Psoas muscle (tissue), 8 donors: ENCODE data around the gene ZMAT3. TPM values are rescaled to one million over a fixed set of nuclear protein-coding genes. Genes with fewer than 3 reads are reported as not detected.

Source experiments
- ATAC-seq, 4 donors: fragments of 200-7000 bp; cut with Tn5 transposase; one replicate each; pipeline ENCODE4 v1.9.1; 2020; ENCODE audit warnings: moderate library complexity in 3 of 4, mild to moderate bottlenecking in 2 of 4
- DNase-seq, 2 donors: peaks; one replicate each; pipeline ENCODE4 v3.0.0-alpha.2; 2020
- H3K27ac ChIP-seq: fragments of 200-600 bp; one replicate; pipeline ENCODE4 v1.8.0; 2022
- H3K27me3 ChIP-seq, 3 donors: fragments of 200-600 bp in 1 of 3; one replicate each; pipeline versions ENCODE4 v1.6.1 to v1.8.0; 2013 to 2022; ENCODE audit warnings: low read length in 2 of 3, mild to moderate bottlenecking in 2 of 3, moderate library complexity in 1 of 3; ENCODE audit not compliant: insufficient read depth in 3 of 3
- H3K36me3 ChIP-seq, 2 donors: fragments of 200-600 bp in 1 of 2; one replicate each; pipeline versions ENCODE4 v1.6.1 to v1.8.0; 2013 to 2022; ENCODE audit warnings: low read depth in 1 of 2, mild to moderate bottlenecking in 1 of 2, moderate library complexity in 1 of 2; ENCODE audit not compliant: insufficient read depth in 1 of 2
- H3K4me1 ChIP-seq: fragments of 200-600 bp; one replicate; pipeline ENCODE4 v1.8.0; 2022
- H3K4me3 ChIP-seq: fragments of 200-600 bp; one replicate; pipeline ENCODE4 v1.8.0; 2022; ENCODE audit warnings: mild to moderate bottlenecking
- H3K9me3 ChIP-seq: fragments of 200-600 bp; one replicate; pipeline ENCODE4 v1.8.0; 2022
- WGBS, 3 donors: extraction: QIAGEN DNeasy Blood & Tissue Kit; methylation state at CpG; one replicate each; pipeline versions ENCODE4 v1.1.6 to v1.1.7; 2013; 5-methylcytosine and 5-hydroxymethylcytosine counted together
- intact Hi-C, 2 donors: fragments of 100-400 bp; cut with DNase I; formaldehyde crosslinking; loops; one replicate each; pipeline versions ENCODE4 v1.11.0 to v1.14.2; 2022
- polyA plus RNA-seq, 3 donors: library from polyadenylated mRNA; stranded (reverse); fragments of 200-250 nt; gene quantifications; one replicate each; pipeline ENCODE4 v1.2.3, GENCODE V29; 2013
- total RNA-seq, 4 donors: library from RNA; stranded (reverse); fragmentation: NEBNext Ultra II Directional in 2 of 4; extraction: Animal tissue kit (Norgen Biotek cat#: 25700) in 2 of 4; gene quantifications; one replicate each; pipeline versions ENCODE4 v1.2.1 to v1.2.4, GENCODE V29; 2021 to 2023
- TF ChIP-seq, protein P1 (sequence below): fragments of 200-600 bp; IDR thresholded peaks from one replicate; pipeline ENCODE4 v1.8.0; 2022; ENCODE audit warnings: antibody characterized with exemption
- donor health status: healthy with polysubstance abuse.
- donor health status: DM: no; HTN: no; CAD: no; lungs with moderate emphysema.
- donor health status: Bipolar disorder and iron deficiency.
- donor health status: healthy.
- donor health status: DM: yes; HTN: yes; CAD: no.
- donor health status: DM: no; HTN: no; CAD: no.
- donor health status: DM: no; HTN: no; CAD: no.
- donor health status: DM: yes; HTN: yes; CAD: no.

ZMAT3 gene
- total and polyA plus RNA-seq, 7 donors: 2.0 to 12.7 (median 6.7) TPM

DNA sequence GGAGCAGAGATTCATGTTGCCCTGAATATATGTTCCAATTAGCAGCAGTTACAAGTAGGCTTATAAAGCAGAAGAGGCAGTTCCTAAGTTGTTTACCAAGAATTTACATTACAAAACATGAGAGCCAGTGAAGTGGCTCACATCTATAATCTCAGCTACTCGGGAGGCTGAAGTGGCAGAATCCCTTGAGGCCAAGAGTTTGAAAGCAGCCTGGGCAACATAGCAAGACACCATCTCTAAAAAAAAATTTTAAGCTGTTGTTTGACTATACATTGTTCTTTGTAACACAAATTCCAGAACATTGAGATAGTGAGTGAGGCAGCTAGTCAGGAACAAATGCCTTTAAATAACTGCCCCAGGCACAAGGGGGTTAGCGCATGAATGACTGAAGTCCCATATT is 10.3 kb upstream of the ZMAT3 start:
- intact Hi-C loops: no loop called here
- 64 to 72% (median 66%) methylated on average over 2 of the region's 2 CpGs for WGBS, 3 donors
- H3K27me3 ChIP-seq: no peaks in the 10 kb centered on the region
- H3K4me3 ChIP-seq: no peak overlapping the region
- no peaks in the 10 kb centered on the region for H3K9me3 ChIP-seq
- TF ChIP-seq, protein P1, sequence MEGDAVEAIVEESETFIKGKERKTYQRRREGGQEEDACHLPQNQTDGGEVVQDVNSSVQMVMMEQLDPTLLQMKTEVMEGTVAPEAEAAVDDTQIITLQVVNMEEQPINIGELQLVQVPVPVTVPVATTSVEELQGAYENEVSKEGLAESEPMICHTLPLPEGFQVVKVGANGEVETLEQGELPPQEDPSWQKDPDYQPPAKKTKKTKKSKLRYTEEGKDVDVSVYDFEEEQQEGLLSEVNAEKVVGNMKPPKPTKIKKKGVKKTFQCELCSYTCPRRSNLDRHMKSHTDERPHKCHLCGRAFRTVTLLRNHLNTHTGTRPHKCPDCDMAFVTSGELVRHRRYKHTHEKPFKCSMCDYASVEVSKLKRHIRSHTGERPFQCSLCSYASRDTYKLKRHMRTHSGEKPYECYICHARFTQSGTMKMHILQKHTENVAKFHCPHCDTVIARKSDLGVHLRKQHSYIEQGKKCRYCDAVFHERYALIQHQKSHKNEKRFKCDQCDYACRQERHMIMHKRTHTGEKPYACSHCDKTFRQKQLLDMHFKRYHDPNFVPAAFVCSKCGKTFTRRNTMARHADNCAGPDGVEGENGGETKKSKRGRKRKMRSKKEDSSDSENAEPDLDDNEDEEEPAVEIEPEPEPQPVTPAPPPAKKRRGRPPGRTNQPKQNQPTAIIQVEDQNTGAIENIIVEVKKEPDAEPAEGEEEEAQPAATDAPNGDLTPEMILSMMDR: no peak
- ATAC-seq (no peak), DNase-seq (no peak)
- no peaks in the 10 kb centered on the region for H3K36me3 ChIP-seq
- H3K27ac ChIP-seq: no peak overlapping the region
- no peaks in the 10 kb centered on the region for H3K4me1 ChIP-seq

DNA sequence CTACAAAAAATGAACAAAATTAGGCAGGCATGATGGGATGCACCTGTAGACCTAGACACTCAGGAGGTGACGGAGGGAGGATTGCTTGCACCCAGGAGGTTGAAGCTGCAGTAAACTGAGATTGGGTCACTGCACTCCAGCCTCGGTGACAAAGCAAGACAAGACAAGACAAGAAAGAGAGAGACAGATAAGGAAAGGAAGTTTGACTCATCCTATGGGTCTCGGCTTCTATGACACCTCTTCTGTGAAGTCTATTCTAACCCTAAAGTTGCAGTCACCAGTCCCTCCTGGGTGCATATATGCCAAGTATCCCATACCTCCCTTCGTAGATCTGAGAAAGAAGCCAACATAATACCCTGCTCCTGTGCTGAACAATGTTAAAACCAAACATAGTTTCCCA is 7.9 kb upstream of the ZMAT3 start:
- no peaks in the 10 kb centered on the region for H3K27me3 ChIP-seq
- TF ChIP-seq, protein P1: no peak
- no peaks in the 10 kb centered on the region for H3K36me3 ChIP-seq
- intact Hi-C loops: no loop called here
- no peaks in the 10 kb centered on the region for H3K9me3 ChIP-seq
- DNase-seq (no peak), ATAC-seq (no peak)
- H3K27ac ChIP-seq: no peak overlapping the region
- WGBS, 3 donors: 93 to 99% (median 95%) methylated on average over 4 of the region's 4 CpGs
- H3K4me1 ChIP-seq: no peaks in the 10 kb centered on the region
- H3K4me3 ChIP-seq: no peak overlapping the region

DNA sequence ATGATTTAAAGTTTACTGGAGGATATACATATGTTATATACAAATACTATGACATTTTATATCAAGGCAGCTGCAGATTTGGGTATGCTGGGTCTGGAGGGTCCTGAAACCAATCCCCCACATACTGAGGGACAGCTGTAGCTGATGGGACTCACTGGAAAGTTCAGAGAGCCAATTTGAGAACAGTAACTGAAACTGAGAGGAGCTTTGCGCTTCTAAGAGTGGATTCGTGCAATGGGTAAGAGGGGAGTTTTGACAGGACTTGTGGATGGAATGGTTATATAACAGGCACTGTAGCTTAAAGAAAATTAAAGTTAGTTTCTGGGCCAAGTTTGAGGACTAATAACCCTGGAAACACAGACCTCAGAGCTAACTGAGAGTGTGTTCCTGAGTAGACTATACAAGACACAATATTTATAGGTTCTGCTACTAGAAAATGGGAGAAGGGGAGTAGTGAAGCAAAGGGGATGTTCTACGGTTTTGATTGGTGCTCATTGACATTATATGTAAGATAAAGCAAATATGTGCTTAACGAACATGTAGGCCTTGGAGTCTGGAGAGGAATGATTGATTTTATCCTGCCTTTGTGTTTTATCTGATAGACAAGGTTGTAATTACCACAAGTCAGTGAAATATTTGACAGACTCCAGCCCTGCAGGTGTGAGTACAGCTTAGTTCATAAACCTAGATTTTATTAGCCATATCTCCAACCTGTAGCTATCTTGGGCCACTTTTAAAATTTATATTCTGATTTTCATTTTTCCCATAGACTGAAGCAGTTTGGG is 4.8 kb upstream of the ZMAT3 start:
- Histone ChIP-seq H3K9me3 (no peaks in the 10 kb centered on the region), H3K4me1 (no peaks in the 10 kb centered on the region), H3K4me3 (no peak overlapping the region), H3K27me3 (no peaks in the 10 kb centered on the region), H3K36me3 (no peaks in the 10 kb centered on the region), H3K27ac (no peak overlapping the region)
- intact Hi-C loops: no loop called here
- 75 to 86% (median 85%) methylated on average over 4 of the region's 4 CpGs for WGBS, 3 donors
- ATAC-seq (no peak), DNase-seq (no peak)
- TF ChIP-seq, protein P1: no peak

DNA sequence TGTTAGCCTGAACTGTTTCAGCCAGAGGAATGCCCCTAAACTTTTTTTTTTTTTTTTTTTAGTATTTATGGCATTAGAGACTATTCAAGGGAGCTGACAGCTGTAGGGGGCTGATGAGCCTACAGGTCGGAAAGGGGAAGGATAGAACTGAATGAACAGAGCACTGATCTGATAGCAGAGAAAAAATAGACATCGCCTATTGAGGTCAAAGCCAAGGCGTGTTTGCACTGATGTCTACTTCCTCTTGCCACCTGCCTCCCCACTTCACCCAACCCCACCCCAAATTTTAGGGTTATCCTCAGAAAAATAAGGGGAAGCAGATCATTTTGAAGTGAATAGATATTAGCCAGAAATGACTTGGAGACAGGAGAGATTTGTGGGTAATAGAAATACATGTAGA is 3.0 kb upstream of the ZMAT3 start:
- Histone ChIP-seq H3K36me3 (no peaks in the 10 kb centered on the region), H3K9me3 (no peaks in the 10 kb centered on the region), H3K4me1 (no peaks in the 10 kb centered on the region), H3K4me3 (no peak overlapping the region), H3K27ac (no peak overlapping the region), H3K27me3 (no peaks in the 10 kb centered on the region)
- DNase-seq (no peak), ATAC-seq (no peak)
- intact Hi-C loops: loop anchor here in 1 of 2 donors (5.0 kb wide), 1 partner anchor 73 kb away; the partner anchor contains the start of gene PIK3CA
- TF ChIP-seq, protein P1: no peak
- 80 to 84% (median 82%) methylated on average over 3 of the region's 3 CpGs for WGBS, 3 donors

DNA sequence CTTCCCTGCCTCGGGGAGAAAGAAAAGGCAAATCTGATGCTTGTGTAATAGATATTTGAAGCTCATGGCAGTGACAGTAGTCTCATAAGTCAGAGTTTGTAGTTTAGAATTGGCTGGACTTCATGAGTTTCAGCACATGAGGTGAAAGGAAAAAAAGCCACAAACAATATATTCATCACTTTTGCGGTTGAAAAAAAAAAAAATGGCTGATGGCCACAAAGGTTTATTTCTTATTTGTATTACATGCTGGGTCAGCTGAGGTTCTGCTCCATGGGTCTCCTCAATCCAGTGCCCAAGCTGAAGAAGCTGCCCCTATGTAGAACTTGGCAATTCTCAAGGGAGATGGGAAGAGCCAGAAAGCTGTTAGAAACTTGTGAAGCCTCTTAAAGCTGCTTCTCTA is 2.2 kb upstream of the ZMAT3 start:
- TF ChIP-seq, protein P1: no peak
- no peaks in the 10 kb centered on the region for H3K27me3 ChIP-seq
- H3K27ac ChIP-seq: no peak overlapping the region
- H3K36me3 ChIP-seq: no peaks in the 10 kb centered on the region
- ATAC-seq (no peak), DNase-seq (no peak)
- no peaks in the 10 kb centered on the region for H3K9me3 ChIP-seq
- H3K4me3 ChIP-seq: no peak overlapping the region
- intact Hi-C loops: loop anchor here in 1 of 2 donors (5.0 kb wide), 1 partner anchor 73 kb away; the partner anchor contains the start of gene PIK3CA
- WGBS, 3 donors: 78 to 82% (median 82%) methylated on average over 2 of the region's 2 CpGs
- H3K4me1 ChIP-seq: no peaks in the 10 kb centered on the region
